ENCODE results near the gene RTEL1. TPM values are rescaled to one million over a fixed set of nuclear protein-coding genes. Genes with fewer than 3 reads are reported as not detected.

Gene RTEL1
- total and polyA plus RNA-seq, 4 experiments from 2014 or later = 1.3 to 36.0 (median 18.2) TPM

- H3K27ac ChIP-seq (ENCODE audit: low read depth, low read length) = peak overlapping the region; percentile 54
- peak; percentile 48 to 58 (median 53) for DNase-seq
- H3K4me3 Mint-ChIP-seq = peak overlapping the region; percentile 44 to 80 (median 60)
- ChIA-PET CTCF (ENCODE audit: partially characterized antibody) (interaction anchor here (0.9 to 1.6 kb wide), 4 partner anchors 10 to 99 kb away, joined by 3 to 5 read pairs (median 5); partner anchors contain the start of genes ARFRP1 and ZGPAT), POLR2A (ENCODE audit: partially characterized antibody) (interaction anchor here (0.7 to 3.8 kb wide), 24 partner anchors 8 to 220 kb away, joined by 3 to 53 read pairs (median 4); partner anchors contain the start of genes ARFRP1, GMEB2, HELZ2 and PPDPF)
- peak overlapping the region in 3 of 7 donors; percentile 42 to 65 (median 47) for H3K27ac Mint-ChIP-seq
- H3K9me3 ChIP-seq (ENCODE audit: control insufficient read depth in 1 of 2, low read length in 2 of 2) = no peaks in the 10 kb centered on the region
- H3K36me3 Mint-ChIP-seq = peaks cover 8 to 20% of the 10 kb centered on the region in 2 donors
- no peaks in the 10 kb centered on the region for H3K27me3 ChIP-seq (ENCODE audit: insufficient read depth, low read length)
- H3K9me3 Mint-ChIP-seq = peaks cover 0 to 3% (median 0%) of the 10 kb centered on the region in 8 donors
- H3K4me1 Mint-ChIP-seq = peaks cover 6 to 10% (median 7%) of the 10 kb centered on the region in 4 donors
- H3K4me3 ChIP-seq (ENCODE audit: low read length in 2 of 2) = peak overlapping the region; percentile 42 to 60
- intact Hi-C loops (cut with micrococcal nuclease) = loop anchor here (1.0 kb wide), 1 partner anchor 11 kb away; no protein-coding TSS in a partner anchor
- H3K4me1 ChIP-seq (ENCODE audit: insufficient read depth, low read length) = peaks cover 28% of the 10 kb centered on the region
- no peaks in the 10 kb centered on the region for H3K27me3 Mint-ChIP-seq
- peaks cover 5% of the 10 kb centered on the region for H3K36me3 ChIP-seq (ENCODE audit: insufficient read depth, low read length)
These were observed 82.7 kb downstream of the RTEL1 start for GRCh38 chr20:63740627-63741353.

GRCh38 chr20:63741354-63741675 is 83.2 kb downstream of the RTEL1 start:
- peaks cover 1 to 5% (median 3%) of the 10 kb centered on the region in 4 donors for H3K4me1 Mint-ChIP-seq
- Histone ChIP-seq H3K4me1 (ENCODE audit: insufficient read depth, low read length) (peaks cover 23% of the 10 kb centered on the region), H3K27me3 (ENCODE audit: insufficient read depth, low read length) (no peaks in the 10 kb centered on the region), H3K36me3 (ENCODE audit: insufficient read depth, low read length) (peaks cover 5% of the 10 kb centered on the region), H3K4me3 (ENCODE audit: low read length in 2 of 2) (peak overlapping the region in 1 of 2 donors; percentile 60), H3K27ac (ENCODE audit: low read depth, low read length) (peak overlapping the region; percentile 54), H3K9me3 (ENCODE audit: control insufficient read depth in 1 of 2, low read length in 2 of 2) (no peaks in the 10 kb centered on the region)
- CTCF ChIA-PET (ENCODE audit: partially characterized antibody) = interaction anchor here (1.5 to 1.6 kb wide), 2 partner anchors 34 to 99 kb away, joined by 5 read pairs; partner anchors contain the start of genes ARFRP1 and ZGPAT
- intact Hi-C loops (cut with micrococcal nuclease) = no loop called here
- DNase-seq = no peak
- peaks cover 0 to 3% (median 0%) of the 10 kb centered on the region in 8 donors for H3K9me3 Mint-ChIP-seq
- POLR2A ChIA-PET (ENCODE audit: partially characterized antibody) = interaction anchor here (1.0 to 3.8 kb wide), 17 partner anchors 7 to 220 kb away, joined by 3 to 53 read pairs (median 4); partner anchors contain the start of genes ARFRP1, GMEB2, HELZ2 and PPDPF
- H3K27ac Mint-ChIP-seq = peak overlapping the region in 2 of 7 donors; percentile 35 to 42
- H3K27me3 Mint-ChIP-seq = no peaks in the 10 kb centered on the region
- peaks cover 8 to 15% of the 10 kb centered on the region in 2 donors for H3K36me3 Mint-ChIP-seq
- H3K4me3 Mint-ChIP-seq = peak overlapping the region in 7 of 8 donors; percentile 27 to 71 (median 49)

GRCh38 chr20:63741676-63742380 is 83.7 kb downstream of the RTEL1 start:
- peaks cover 0 to 2% (median 0%) of the 10 kb centered on the region in 4 donors for H3K4me1 Mint-ChIP-seq
- peaks cover 23% of the 10 kb centered on the region for H3K4me1 ChIP-seq (ENCODE audit: insufficient read depth, low read length)
- no peaks in the 10 kb centered on the region for H3K9me3 Mint-ChIP-seq
- intact Hi-C loops (cut with micrococcal nuclease) = no loop called here
- peak overlapping the region in 5 of 8 donors; percentile 27 to 71 (median 52) for H3K4me3 Mint-ChIP-seq
- DNase-seq = no peak
- H3K36me3 ChIP-seq (ENCODE audit: insufficient read depth, low read length) = peaks cover 5% of the 10 kb centered on the region
- no peaks in the 10 kb centered on the region for H3K27me3 ChIP-seq (ENCODE audit: insufficient read depth, low read length)
- peak overlapping the region in 2 of 7 donors; percentile 35 to 42 for H3K27ac Mint-ChIP-seq
- H3K4me3 ChIP-seq (ENCODE audit: low read length in 2 of 2) = no peak overlapping the region
- ChIA-PET POLR2A (ENCODE audit: partially characterized antibody) (interaction anchor here (1.0 to 3.8 kb wide), 14 partner anchors 9 to 221 kb away, joined by 3 to 53 read pairs (median 4); partner anchors contain the start of genes ARFRP1, GMEB2, HELZ2 and PPDPF), CTCF (ENCODE audit: partially characterized antibody) (interaction anchor here (1.5 to 1.6 kb wide), 2 partner anchors 34 to 100 kb away, joined by 5 read pairs; partner anchors contain the start of genes ARFRP1 and ZGPAT)
- H3K27me3 Mint-ChIP-seq = no peaks in the 10 kb centered on the region
- H3K27ac ChIP-seq (ENCODE audit: low read depth, low read length) = no peak overlapping the region
- no peaks in the 10 kb centered on the region for H3K9me3 ChIP-seq (ENCODE audit: control insufficient read depth in 1 of 2, low read length in 2 of 2)
- peaks cover 8 to 10% of the 10 kb centered on the region in 2 donors for H3K36me3 Mint-ChIP-seq

GRCh38 chr20:63742381-63743024 is 84.4 kb downstream of the RTEL1 start:
- DNase-seq = no peak
- Histone ChIP-seq H3K27me3 (ENCODE audit: insufficient read depth, low read length) (no peaks in the 10 kb centered on the region), H3K27ac (ENCODE audit: low read depth, low read length) (no peak overlapping the region), H3K4me1 (ENCODE audit: insufficient read depth, low read length) (peaks cover 23% of the 10 kb centered on the region), H3K4me3 (ENCODE audit: low read length in 2 of 2) (no peak overlapping the region), H3K9me3 (ENCODE audit: control insufficient read depth in 1 of 2, low read length in 2 of 2) (no peaks in the 10 kb centered on the region), H3K36me3 (ENCODE audit: insufficient read depth, low read length) (peaks cover 5% of the 10 kb centered on the region)
- ChIA-PET CTCF (ENCODE audit: partially characterized antibody) (interaction anchor here (0.7 kb wide), 1 partner anchor 14 kb away, joined by 3 read pairs; no protein-coding TSS in a partner anchor), POLR2A (ENCODE audit: partially characterized antibody) (interaction anchor here (0.9 to 3.8 kb wide), 7 partner anchors 8 to 225 kb away, joined by 3 to 53 read pairs (median 6); partner anchors contain the start of genes ARFRP1, PPDPF and ZGPAT)
- Mint-ChIP-seq H3K36me3 (peaks cover 6 to 8% of the 10 kb centered on the region in 2 donors), H3K4me3 (no peak overlapping the region), H3K27me3 (no peaks in the 10 kb centered on the region), H3K4me1 (peaks cover 0 to 2% (median 0%) of the 10 kb centered on the region in 4 donors), H3K9me3 (no peaks in the 10 kb centered on the region), H3K27ac (no peak overlapping the region)
- intact Hi-C loops (cut with micrococcal nuclease) = no loop called here

- ChIA-PET POLR2A (ENCODE audit: partially characterized antibody) (interaction anchor here (0.9 to 3.8 kb wide), 4 partner anchors 7 to 224 kb away, joined by 3 to 53 read pairs (median 5); partner anchors contain the start of genes ARFRP1 and ZGPAT), CTCF (ENCODE audit: partially characterized antibody) (interaction anchor here (0.7 to 1.1 kb wide), 2 partner anchors 13 to 43 kb away, joined by 3 read pairs; no protein-coding TSS in a partner anchor)
- Mint-ChIP-seq H3K9me3 (no peaks in the 10 kb centered on the region), H3K27me3 (no peaks in the 10 kb centered on the region), H3K36me3 (peaks cover 6 to 8% of the 10 kb centered on the region in 2 donors), H3K4me1 (peaks cover 0 to 2% (median 0%) of the 10 kb centered on the region in 4 donors), H3K4me3 (peak overlapping the region in 3 of 8 donors; percentile 4 to 26 (median 13)), H3K27ac (peak overlapping the region in 3 of 7 donors; percentile 42 to 66 (median 59))
- Histone ChIP-seq H3K9me3 (ENCODE audit: control insufficient read depth in 1 of 2, low read length in 2 of 2) (no peaks in the 10 kb centered on the region), H3K27ac (ENCODE audit: low read depth, low read length) (no peak overlapping the region), H3K27me3 (ENCODE audit: insufficient read depth, low read length) (no peaks in the 10 kb centered on the region), H3K36me3 (ENCODE audit: insufficient read depth, low read length) (peaks cover 5% of the 10 kb centered on the region), H3K4me1 (ENCODE audit: insufficient read depth, low read length) (peaks cover 18% of the 10 kb centered on the region), H3K4me3 (ENCODE audit: low read length in 2 of 2) (no peak overlapping the region)
- intact Hi-C loops (cut with micrococcal nuclease) = no loop called here
- no peak for DNase-seq
These were observed 85.3 kb downstream of the RTEL1 start for GRCh38 chr20:63743210-63743970.

DNA sequence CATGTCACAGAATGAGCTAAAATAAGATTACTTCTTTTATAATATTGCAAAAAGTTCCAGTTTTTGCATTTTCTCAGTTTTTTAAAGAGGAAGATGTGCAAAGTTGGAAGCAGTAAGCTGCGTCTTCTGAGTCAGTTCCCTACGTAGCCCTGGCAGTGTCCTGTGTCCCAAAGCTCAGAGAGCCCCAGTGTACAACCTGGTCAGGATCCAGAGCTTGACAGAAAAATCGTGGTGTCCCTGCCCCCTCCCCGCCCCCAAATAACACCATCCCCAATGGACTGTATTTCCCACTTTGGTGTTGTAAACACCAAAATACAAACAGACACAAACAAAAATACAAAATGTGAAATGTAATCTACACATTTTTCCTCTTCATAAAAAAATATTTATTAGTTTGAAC is 86.0 kb downstream of the RTEL1 start:
- intact Hi-C loops (cut with micrococcal nuclease) = no loop called here
- Mint-ChIP-seq H3K4me1 (peaks cover 0 to 5% (median 4%) of the 10 kb centered on the region in 4 donors), H3K27me3 (no peaks in the 10 kb centered on the region), H3K4me3 (no peak overlapping the region), H3K9me3 (no peaks in the 10 kb centered on the region), H3K27ac (peak overlapping the region in 2 of 7 donors; percentile 59 to 80), H3K36me3 (peaks cover 6 to 8% of the 10 kb centered on the region in 2 donors)
- ChIA-PET CTCF (ENCODE audit: partially characterized antibody) (interaction anchor here (1.1 kb wide), 1 partner anchor 42 kb away, joined by 3 read pairs; no protein-coding TSS in a partner anchor), POLR2A (ENCODE audit: partially characterized antibody) (interaction anchor here (0.9 to 1.3 kb wide), 2 partner anchors 37 to 101 kb away, joined by 3 to 7 read pairs; partner anchors contain the start of genes ARFRP1 and ZGPAT)
- no peak overlapping the region for H3K27ac ChIP-seq (ENCODE audit: low read depth, low read length)
- H3K4me3 ChIP-seq (ENCODE audit: low read length in 2 of 2) = no peak overlapping the region
- H3K9me3 ChIP-seq (ENCODE audit: control insufficient read depth in 1 of 2, low read length in 2 of 2) = no peaks in the 10 kb centered on the region
- H3K4me1 ChIP-seq (ENCODE audit: insufficient read depth, low read length) = peaks cover 13% of the 10 kb centered on the region
- no peaks in the 10 kb centered on the region for H3K27me3 ChIP-seq (ENCODE audit: insufficient read depth, low read length)
- no peak for DNase-seq
- H3K36me3 ChIP-seq (ENCODE audit: insufficient read depth, low read length) = peaks cover 5% of the 10 kb centered on the region

All from CD4-positive, alpha-beta memory T cell (primary cell).